ENCODE results near the gene ACSL4. TPM values are rescaled to one million over a fixed set of nuclear protein-coding genes. Genes with fewer than 3 reads are reported as not detected.

Gene ACSL4
- polyA plus RNA-seq (2012; rRNA removed), result 17.5 and 18.1 TPM in 2 replicates
- polyA plus RNA-seq (2012; cell fraction: cytosol; rRNA removed), result 20.2 and 23.3 TPM in 2 replicates
- 10.0 and 18.6 TPM in 2 replicates for polyA plus RNA-seq (2012; cell fraction: nucleus; rRNA removed)

- DNase-seq, result peak; percentile 88
- peaks cover 49% of the 10 kb centered on the region for H3K79me2 ChIP-seq (ENCODE audit: insufficient read depth)
- POLR2A ChIA-PET, result interaction anchor here (0.6 kb wide), 1 partner anchor 9 kb away, joined by 3 read pairs; no protein-coding TSS in a partner anchor
- H4K20me1 ChIP-seq (ENCODE audit: insufficient read depth), result no peaks in the 10 kb centered on the region
- peak within 1 kb of the TSS; percentile 70 to 77 for H3K4me3 ChIP-seq (ENCODE audit: low read depth in 2 of 2, low read length in 1 of 2)
- H3K36me3 ChIP-seq (replicated peaks in 1 of 2; ENCODE audit: control insufficient read depth in 1 of 2, insufficient read depth in 2 of 2, low read length in 1 of 2), result no peaks in the 10 kb centered on the region
- peak within 1 kb of the TSS; percentile 73 for H3K4me2 ChIP-seq
- TF ChIP-seq, protein P1, sequence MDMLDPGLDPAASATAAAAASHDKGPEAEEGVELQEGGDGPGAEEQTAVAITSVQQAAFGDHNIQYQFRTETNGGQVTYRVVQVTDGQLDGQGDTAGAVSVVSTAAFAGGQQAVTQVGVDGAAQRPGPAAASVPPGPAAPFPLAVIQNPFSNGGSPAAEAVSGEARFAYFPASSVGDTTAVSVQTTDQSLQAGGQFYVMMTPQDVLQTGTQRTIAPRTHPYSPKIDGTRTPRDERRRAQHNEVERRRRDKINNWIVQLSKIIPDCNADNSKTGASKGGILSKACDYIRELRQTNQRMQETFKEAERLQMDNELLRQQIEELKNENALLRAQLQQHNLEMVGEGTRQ (IDR thresholded peaks at IDR 0.05; ENCODE audit: borderline replicate concordance, low read depth, low read length), result no peak
- TF ChIP-seq, protein P2, sequence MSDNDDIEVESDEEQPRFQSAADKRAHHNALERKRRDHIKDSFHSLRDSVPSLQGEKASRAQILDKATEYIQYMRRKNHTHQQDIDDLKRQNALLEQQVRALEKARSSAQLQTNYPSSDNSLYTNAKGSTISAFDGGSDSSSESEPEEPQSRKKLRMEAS (IDR thresholded peaks at IDR 0.05; ENCODE audit: low read depth), result peak; percentile 51; the same call in 1 of the 2 replicates
- no peak for TF ChIP-seq TEAD4 (IDR thresholded peaks at IDR 0.05; ENCODE audit: borderline replicate concordance, insufficient read depth)
- no peak for TF ChIP-seq EP300 (IDR thresholded peaks at IDR 0.05; ENCODE audit: borderline replicate concordance in 1 of 2, low read depth in 1 of 2, low read length in 1 of 2)
- TF ChIP-seq NRF1 (IDR thresholded peaks at IDR 0.05; ENCODE audit: low read depth, low read length), result peak; percentile 50
- no peak for TF ChIP-seq FOXJ3 (CRISPR knock-in tag; IDR thresholded peaks at IDR 0.05)
- no peak for TF ChIP-seq FOSL2 (IDR thresholded peaks at IDR 0.05; ENCODE audit: borderline replicate concordance, low read depth)
- TF ChIP-seq RFX5 (IDR thresholded peaks at IDR 0.05; ENCODE audit: low read length), result no peak
- no peak for TF ChIP-seq REST (IDR thresholded peaks at IDR 0.05; ENCODE audit: low read depth, low read length)
- TF ChIP-seq RCOR1 (IDR thresholded peaks at IDR 0.05; ENCODE audit: low read length), result no peak
- TF ChIP-seq SMC3 (IDR thresholded peaks at IDR 0.05; ENCODE audit: low read depth, low read length), result no peak
- no peak for TF ChIP-seq MEF2A (IDR thresholded peaks at IDR 0.05; ENCODE audit: borderline replicate concordance, low read depth)
- TF ChIP-seq YY1 (IDR thresholded peaks at IDR 0.05; ENCODE audit: low read depth), result no peak
- TF ChIP-seq POLR2AphosphoS5 (IDR thresholded peaks at IDR 0.05; ENCODE audit: low read depth, low read length), result peak; percentile 51
- TF ChIP-seq TCF12 (IDR thresholded peaks at IDR 0.05), result no peak
- no peaks in the 10 kb centered on the region for H3K9me3 ChIP-seq
- WGBS (ENCODE audit: low lambda C conversion rate), result 20% methylated on average over 27 of the region's 89 CpGs
- H3K27ac ChIP-seq (ENCODE audit: low read depth in 2 of 2, low read length in 1 of 2), result peak within 1 kb of the TSS; percentile 79 to 81
- no peaks in the 10 kb centered on the region for H3K9me2 ChIP-seq
- H3K4me1 ChIP-seq (ENCODE audit: control insufficient read depth in 1 of 2, insufficient read depth in 2 of 2, low read depth in 1 of 2, low read length in 1 of 2), result no peaks in the 10 kb centered on the region; a peak in 1 of 4 replicates
- H3F3A ChIP-seq (replicated peaks; ENCODE audit: insufficient read depth), result peaks cover 4% of the 10 kb centered on the region
- H3K9ac ChIP-seq, result peak within 1 kb of the TSS; percentile 83
- peak within 1 kb of the TSS; percentile 80 for H2AFZ ChIP-seq (ENCODE audit: low read depth)
- CTCF ChIA-PET, result interaction anchor here (0.7 to 2.8 kb wide), 4 partner anchors 19 to 124 kb away, joined by 3 to 12 read pairs (median 3); no protein-coding TSS in a partner anchor
- H3K27me3 ChIP-seq (ENCODE audit: insufficient read depth), result no peaks in the 10 kb centered on the region
These were observed at the start of gene ACSL4 for GRCh38 chrX:109732807-109733612. Gene ACSL4 (minus strand): TSS chrX:109733257. CDS start chrX:109683363, 49,894 bp downstream.

Data from SK-N-SH (cell line).